NCI-H2171 treated with DMSO at 0.1 percent for 48 hours (cell line): Measurements from ENCODE around the gene CHRM5.

Source experiments
- DNase-seq: peaks from one replicate; lab custom pipeline; 2025; lab: John Stamatoyannopoulos, UW

The CHRM5 gene

GRCh38 chr15:33968224-33968623 lies at the start of gene CHRM5:
TSS of gene CHRM5 (plus strand) at chr15:33968497. CDS start at chr15:34062718, 94,221 bp downstream.
- DNase-seq: no peak

- DNase-seq: no peak
Observed at GRCh38 chr15:33923446-33923845, 44.9 kb upstream of the CHRM5 start.

DNA sequence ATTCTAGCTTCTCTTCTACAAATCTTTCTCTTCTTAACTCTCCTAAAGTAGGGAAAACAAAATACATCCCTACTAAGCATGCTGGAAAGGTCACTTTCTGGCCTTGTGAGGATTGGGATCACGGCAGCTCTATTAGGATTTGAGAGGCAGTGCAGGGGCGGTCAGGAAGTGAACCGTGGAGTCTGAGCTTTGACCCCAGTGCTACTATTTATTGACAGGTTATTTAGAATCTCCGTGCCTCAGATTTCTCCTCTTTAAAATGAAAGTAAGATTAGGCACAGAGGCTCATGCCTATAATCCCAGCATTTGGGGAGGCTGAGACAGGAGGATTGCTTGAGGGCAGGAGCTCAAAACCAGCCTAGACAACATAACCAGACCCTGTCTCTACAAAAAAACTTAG lies 42.0 kb upstream of the CHRM5 start:
- no peak for DNase-seq

DNA sequence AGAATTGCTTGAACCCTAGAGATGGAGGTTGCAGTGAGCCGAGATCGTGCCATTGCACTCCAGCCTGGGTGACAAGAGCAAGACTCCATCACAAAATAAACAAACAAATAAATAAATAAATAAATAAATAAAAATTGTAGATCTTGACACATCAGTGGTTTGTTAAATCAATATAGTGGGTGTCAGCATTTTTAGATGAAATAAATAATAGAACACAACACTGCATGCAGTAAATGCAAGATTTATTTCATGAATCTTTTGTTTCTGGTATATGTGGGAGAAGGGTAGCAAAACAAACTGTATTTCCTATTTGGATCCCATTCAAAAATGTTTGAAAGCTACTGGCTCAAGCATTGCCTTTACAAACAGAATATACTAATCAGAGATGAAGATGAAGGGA lies 35.6 kb upstream of the CHRM5 start:
- DNase-seq: no peak

- DNase-seq: no peak
Observed at GRCh38 chr15:33934396-33934795, 33.9 kb upstream of the CHRM5 start.

- DNase-seq: no peak
Observed at GRCh38 chr15:33934921-33935320, 33.4 kb upstream of the CHRM5 start.

DNA sequence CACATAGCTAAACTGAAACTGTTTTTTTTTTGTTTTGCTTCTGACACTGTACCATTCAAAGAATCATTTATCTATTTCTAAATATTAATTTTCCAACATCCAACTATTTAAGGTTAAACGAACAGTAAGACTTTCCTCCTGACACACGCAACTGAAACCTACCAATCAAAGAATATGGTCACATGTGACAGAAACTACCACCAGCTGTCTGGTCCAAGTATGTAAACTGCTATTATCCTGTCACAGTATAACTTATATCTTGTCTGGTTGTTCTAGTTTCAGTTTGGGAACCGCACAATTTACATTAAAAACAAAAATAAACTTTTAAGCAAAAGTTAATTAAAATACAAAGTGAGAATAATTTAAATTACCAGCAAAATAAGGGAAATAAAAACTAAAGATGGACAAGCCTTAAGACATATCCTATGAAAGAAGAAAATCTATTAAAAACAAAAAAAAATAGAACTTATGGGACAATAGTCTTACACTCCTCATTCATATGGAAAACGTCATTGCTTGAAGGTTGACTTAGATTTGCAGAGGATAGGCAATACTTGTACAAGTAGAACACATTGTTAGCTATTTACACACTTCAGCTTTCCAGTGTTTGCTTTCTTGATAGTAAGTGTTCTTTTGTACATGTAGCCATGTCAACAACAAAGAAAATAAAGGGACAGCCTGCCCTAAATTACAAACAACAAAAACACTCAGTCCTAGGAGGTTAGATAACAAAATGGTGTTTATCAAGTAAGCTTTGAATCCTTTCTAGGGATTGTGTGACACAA lies 26.8 kb upstream of the CHRM5 start:
- no peak for DNase-seq

GRCh38 chr15:33946152-33946551 lies 22.1 kb upstream of the CHRM5 start:
- no peak for DNase-seq

DNA sequence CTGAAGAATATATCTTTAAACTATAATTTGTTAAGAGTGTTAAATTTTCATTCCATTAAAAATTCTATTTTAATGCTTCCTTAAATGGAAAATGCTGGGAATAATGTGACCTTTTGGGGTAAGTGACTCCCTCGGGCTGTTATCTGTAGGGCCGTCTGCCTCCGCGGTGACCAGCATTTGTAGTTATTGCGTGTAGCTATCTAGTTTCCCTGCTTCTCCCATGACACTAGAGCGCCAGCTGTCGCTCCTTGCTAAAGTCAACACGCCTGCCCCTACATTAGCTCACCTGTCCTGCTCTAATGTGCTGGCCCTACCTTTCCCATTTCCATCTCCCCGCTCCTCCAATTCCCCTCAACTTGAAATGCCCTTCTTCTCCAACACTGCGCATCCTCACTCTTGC lies 12.4 kb upstream of the CHRM5 start:
- peak; percentile 97 for DNase-seq

- DNase-seq: no peak
Observed at GRCh38 chr15:33956397-33956796, 11.9 kb upstream of the CHRM5 start.

GRCh38 chr15:33959844-33960548 lies 8.3 kb upstream of the CHRM5 start:
- DNase-seq: no peak

DNA sequence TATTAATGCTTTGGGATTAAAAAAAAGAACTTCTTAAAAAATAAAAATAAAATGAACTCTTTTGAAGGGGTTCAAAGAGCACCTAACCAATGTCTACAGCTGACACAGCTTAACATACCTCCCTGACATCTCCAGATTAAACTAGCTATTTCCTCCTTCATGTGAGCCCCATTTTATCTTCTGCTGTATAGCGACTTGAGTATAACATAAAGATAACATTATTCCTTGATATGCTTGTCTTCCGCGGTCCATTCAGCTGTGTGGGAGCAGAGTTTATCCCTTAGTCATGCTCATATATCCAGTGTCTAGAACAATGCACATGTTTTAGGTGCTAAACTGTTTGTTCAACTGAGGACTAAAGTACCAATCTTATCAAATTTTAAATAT lies 7.8 kb upstream of the CHRM5 start:
- DNase-seq: no peak

GRCh38 chr15:33963831-33964664 lies 4.2 kb upstream of the CHRM5 start:
- peak; percentile 73 for DNase-seq

- DNase-seq: no peak
Observed at GRCh38 chr15:33964665-33965040, 3.6 kb upstream of the CHRM5 start.

GRCh38 chr15:33968821-33969220 lies 524 bp downstream of the CHRM5 start:
- DNase-seq: no peak

DNA sequence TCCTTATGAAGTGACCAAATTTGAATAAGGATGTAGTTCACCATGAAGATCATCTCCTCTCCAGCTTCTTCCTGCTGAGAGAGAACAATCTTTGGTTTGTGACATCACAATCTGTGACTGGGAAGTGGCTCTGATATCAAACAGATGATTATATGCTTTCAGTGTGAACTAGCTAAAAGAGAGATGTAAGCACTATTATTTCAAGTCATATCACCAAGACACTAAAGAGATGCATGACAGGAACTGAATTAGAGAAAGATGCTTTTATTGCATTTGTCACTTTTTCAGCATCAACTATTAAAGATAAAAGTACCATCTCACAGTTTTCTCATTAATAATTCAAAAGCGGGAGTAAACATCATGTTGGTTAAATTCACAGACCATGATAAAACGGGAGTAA lies 3.5 kb downstream of the CHRM5 start:
- DNase-seq: no peak

GRCh38 chr15:33975022-33975565 lies 6.8 kb downstream of the CHRM5 start:
- peak; percentile 17 for DNase-seq

DNA sequence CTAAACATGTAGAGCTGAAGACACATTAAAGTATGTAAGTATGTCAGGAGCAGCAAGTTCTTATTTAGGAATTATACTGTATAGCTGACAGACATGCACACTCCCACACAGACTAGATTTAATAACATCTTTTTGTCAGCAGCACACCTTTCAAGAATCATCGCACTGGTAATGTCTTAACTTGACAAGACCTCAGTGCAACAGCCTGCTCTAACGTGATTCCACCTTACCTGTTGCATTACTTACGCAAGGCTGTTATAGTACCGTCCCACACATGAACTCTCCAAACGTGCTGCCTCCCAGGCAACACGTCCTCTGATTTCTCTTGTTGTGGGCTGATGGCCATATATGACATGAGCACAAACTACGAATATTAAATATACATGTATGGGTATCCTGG lies 11.9 kb downstream of the CHRM5 start:
- no peak for DNase-seq

DNA sequence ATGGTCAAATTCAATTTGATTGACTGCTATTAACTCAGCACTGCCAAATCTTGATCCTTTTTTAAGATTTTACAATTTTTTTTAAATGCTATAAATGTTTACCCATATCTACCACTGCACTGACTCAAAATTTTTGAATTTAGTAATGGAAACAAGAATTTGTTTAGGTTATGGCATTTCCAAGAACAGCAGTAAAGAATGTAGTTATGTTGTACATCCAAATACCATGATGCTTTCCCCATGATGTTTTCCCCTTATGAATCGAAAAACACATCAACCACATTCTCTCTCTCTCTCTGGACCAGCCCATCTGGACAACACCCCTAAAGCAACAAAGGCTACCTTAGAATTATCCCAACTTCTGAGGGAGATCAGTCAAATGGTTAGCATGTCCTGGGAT lies 14.2 kb downstream of the CHRM5 start:
- DNase-seq: no peak

DNA sequence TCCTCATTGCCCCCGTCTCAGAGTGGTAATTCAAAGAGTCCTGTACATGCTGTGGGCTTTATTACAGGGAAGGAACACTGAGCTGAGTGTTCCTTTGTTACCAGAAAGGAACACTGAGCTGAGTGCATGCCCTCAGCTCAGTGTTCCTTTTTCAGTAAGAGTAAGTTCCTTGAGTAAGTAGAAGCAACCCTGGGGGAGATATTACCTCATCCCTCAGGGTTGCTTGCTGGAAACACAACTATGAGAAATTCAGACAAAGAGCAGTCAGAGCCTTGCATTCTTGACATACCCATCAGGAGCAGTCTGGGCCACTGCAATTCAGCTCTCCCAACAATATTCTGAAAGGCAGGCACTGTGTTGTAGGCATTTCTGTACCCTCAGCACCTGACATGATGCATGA lies 17.0 kb downstream of the CHRM5 start:
- no peak for DNase-seq

- DNase-seq: no peak
Observed at GRCh38 chr15:33985751-33986150, 17.5 kb downstream of the CHRM5 start.

- DNase-seq: no peak
Observed at GRCh38 chr15:33987444-33987843, 19.1 kb downstream of the CHRM5 start.

DNA sequence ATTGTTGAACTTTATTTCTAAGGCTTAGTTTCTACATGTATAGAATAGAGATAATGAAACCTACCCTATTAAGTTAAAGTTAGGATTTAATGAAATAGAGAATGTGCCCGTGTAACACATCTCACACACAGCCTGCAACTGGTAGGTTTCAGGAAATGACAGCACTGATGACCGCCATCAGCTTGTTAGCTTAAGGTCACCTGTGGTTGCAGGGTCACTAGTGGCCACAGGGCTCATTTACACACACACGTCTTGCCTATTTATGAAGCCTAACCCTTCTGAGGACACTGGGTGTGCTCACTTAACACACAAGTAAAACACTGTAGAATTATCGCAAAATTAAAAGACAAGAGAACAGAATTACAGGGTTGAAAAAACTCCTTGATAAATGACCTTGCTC lies 20.1 kb downstream of the CHRM5 start:
- DNase-seq: no peak
